ENCODE data around the gene OTOF.

OTOF gene

DNA sequence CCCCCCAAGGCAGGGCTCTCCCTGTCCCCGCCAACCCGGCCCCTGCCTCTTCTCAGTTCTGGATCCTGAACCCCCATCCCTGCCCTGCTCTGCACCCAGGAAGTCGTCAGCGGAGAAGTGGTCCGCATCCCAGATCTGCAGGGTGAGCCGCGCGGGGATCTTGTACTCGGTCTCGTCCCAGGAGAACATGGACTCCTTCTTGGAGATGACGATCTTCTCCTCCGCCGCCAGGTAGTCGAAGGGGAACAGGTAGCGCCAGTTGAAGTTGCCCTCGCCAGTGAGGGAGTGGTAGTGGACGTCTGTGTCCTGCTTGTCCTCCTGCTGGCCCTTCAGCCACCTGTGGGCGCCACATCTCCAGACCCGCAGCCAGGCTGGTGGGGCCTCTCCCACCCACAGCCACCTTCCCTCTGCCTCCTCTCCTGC is 16.3 kb downstream of the OTOF start:
- no peak overlapping the region for H3K4me2 ChIP-seq (ENCODE audit: low read length)
- H4K20me1 ChIP-seq (ENCODE audit: insufficient read depth, low read length): no peaks in the 10 kb centered on the region
- TF ChIP-seq, protein P1, sequence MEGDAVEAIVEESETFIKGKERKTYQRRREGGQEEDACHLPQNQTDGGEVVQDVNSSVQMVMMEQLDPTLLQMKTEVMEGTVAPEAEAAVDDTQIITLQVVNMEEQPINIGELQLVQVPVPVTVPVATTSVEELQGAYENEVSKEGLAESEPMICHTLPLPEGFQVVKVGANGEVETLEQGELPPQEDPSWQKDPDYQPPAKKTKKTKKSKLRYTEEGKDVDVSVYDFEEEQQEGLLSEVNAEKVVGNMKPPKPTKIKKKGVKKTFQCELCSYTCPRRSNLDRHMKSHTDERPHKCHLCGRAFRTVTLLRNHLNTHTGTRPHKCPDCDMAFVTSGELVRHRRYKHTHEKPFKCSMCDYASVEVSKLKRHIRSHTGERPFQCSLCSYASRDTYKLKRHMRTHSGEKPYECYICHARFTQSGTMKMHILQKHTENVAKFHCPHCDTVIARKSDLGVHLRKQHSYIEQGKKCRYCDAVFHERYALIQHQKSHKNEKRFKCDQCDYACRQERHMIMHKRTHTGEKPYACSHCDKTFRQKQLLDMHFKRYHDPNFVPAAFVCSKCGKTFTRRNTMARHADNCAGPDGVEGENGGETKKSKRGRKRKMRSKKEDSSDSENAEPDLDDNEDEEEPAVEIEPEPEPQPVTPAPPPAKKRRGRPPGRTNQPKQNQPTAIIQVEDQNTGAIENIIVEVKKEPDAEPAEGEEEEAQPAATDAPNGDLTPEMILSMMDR (IDR thresholded peaks at IDR 0.05; ENCODE audit: low read depth, low read length): no peak
- TF ChIP-seq EZH2phosphoT487 (IDR thresholded peaks at IDR 0.05; ENCODE audit: low read depth): no peak
- H3K9me3 ChIP-seq (ENCODE audit: insufficient read depth, low read length): no peaks in the 10 kb centered on the region
- H2AFZ ChIP-seq (ENCODE audit: low read depth, low read length): no peak overlapping the region
- no peak overlapping the region for H3K9ac ChIP-seq (ENCODE audit: low read length)
- no peaks in the 10 kb centered on the region for H3K79me2 ChIP-seq (ENCODE audit: low read length)
- no peaks in the 10 kb centered on the region for H3K36me3 ChIP-seq (replicated peaks; ENCODE audit: low read depth, low read length)
- no peak overlapping the region for H3K27ac ChIP-seq (ENCODE audit: low read length)
- no peak overlapping the region for H3K4me3 ChIP-seq (ENCODE audit: low read length)
- H3K4me1 ChIP-seq (ENCODE audit: low read length): 0 out of 2 replicates have a peak, but pooled peaks cover 3% of the 10 kb centered on the region
- H3K27me3 ChIP-seq (ENCODE audit: low read depth, low read length): no peaks in the 10 kb centered on the region

DNA sequence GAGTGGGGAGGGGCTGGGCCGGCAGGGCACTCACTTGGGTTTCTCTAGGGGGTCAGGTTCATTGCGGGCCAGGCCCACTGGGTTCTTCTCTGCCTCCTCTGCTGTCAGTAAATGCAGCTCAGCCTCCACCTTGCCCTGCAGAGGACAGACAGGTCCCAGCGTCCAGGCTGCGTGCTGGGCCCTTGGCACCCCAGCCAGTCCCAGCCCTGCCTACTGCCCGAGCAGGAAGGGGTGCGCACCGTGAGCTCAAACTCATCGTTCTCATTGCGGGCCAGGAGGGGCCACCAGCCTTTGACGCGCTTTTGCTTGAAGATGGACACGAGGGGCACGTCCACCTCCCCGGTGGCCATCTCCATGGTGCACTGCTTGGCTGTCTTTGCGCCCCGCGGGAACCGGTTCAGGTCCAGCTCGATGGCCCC is 17.3 kb downstream of the OTOF start:
- Histone ChIP-seq H3K4me1 (ENCODE audit: low read length) (0 out of 2 replicates have a peak, but pooled peaks cover 3% of the 10 kb centered on the region), H3K4me2 (ENCODE audit: low read length) (no peak overlapping the region), H4K20me1 (ENCODE audit: insufficient read depth, low read length) (no peaks in the 10 kb centered on the region), H3K4me3 (ENCODE audit: low read length) (no peak overlapping the region), H3K79me2 (ENCODE audit: low read length) (no peaks in the 10 kb centered on the region), H3K27ac (ENCODE audit: low read length) (no peak overlapping the region), H3K27me3 (ENCODE audit: low read depth, low read length) (no peaks in the 10 kb centered on the region), H3K36me3 (replicated peaks; ENCODE audit: low read depth, low read length) (no peaks in the 10 kb centered on the region), H3K9me3 (ENCODE audit: insufficient read depth, low read length) (no peaks in the 10 kb centered on the region), H2AFZ (ENCODE audit: low read depth, low read length) (no peak overlapping the region), H3K9ac (ENCODE audit: low read length) (no peak overlapping the region)
- no peak for TF ChIP-seq EZH2phosphoT487 (IDR thresholded peaks at IDR 0.05; ENCODE audit: low read depth)
- TF ChIP-seq, protein P1 (IDR thresholded peaks at IDR 0.05; ENCODE audit: low read depth, low read length): no peak

DNA sequence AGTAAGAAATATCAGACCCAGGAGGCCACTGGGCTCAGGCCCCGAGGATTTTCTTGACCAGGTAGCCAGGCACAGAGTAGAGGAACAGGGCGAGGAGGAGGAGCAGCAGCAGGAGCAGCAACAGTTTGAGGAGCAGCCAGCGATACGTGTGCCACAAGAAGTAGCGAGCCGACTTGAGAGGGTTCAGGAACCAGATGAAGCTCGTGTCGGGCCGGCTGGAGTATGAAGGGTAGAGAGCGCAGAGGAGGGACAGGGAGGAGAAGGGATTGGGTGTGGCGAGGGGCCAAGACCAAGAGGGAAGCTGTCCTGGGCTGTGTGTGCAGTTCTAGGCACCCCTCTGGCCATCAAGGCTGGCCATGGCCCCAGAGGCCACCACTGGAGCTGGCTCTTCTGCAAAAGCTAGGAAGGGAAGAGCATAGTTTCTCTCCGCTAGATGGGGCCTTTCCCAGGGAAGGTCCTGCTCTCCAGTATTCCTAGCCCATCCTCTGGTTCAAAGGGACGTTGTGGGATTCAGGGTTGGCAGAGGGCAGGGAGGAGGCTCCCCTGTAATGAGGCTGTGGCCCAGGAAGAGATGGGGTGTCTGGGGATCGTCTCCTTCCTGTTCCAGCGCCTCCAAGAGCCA is 17.8 kb downstream of the OTOF start:
- H3K4me3 ChIP-seq (ENCODE audit: low read length): no peak overlapping the region
- H3K4me1 ChIP-seq (ENCODE audit: low read length): 0 out of 2 replicates have a peak, but pooled peaks cover 3% of the 10 kb centered on the region
- no peak for TF ChIP-seq EZH2phosphoT487 (IDR thresholded peaks at IDR 0.05; ENCODE audit: low read depth)
- TF ChIP-seq, protein P1 (IDR thresholded peaks at IDR 0.05; ENCODE audit: low read depth, low read length): no peak
- no peak overlapping the region for H2AFZ ChIP-seq (ENCODE audit: low read depth, low read length)
- H3K36me3 ChIP-seq (replicated peaks; ENCODE audit: low read depth, low read length): no peaks in the 10 kb centered on the region
- H3K27ac ChIP-seq (ENCODE audit: low read length): no peak overlapping the region
- no peaks in the 10 kb centered on the region for H3K27me3 ChIP-seq (ENCODE audit: low read depth, low read length)
- no peaks in the 10 kb centered on the region for H3K79me2 ChIP-seq (ENCODE audit: low read length)
- no peaks in the 10 kb centered on the region for H3K9me3 ChIP-seq (ENCODE audit: insufficient read depth, low read length)
- no peaks in the 10 kb centered on the region for H4K20me1 ChIP-seq (ENCODE audit: insufficient read depth, low read length)
- H3K4me2 ChIP-seq (ENCODE audit: low read length): no peak overlapping the region
- H3K9ac ChIP-seq (ENCODE audit: low read length): no peak overlapping the region

DNA sequence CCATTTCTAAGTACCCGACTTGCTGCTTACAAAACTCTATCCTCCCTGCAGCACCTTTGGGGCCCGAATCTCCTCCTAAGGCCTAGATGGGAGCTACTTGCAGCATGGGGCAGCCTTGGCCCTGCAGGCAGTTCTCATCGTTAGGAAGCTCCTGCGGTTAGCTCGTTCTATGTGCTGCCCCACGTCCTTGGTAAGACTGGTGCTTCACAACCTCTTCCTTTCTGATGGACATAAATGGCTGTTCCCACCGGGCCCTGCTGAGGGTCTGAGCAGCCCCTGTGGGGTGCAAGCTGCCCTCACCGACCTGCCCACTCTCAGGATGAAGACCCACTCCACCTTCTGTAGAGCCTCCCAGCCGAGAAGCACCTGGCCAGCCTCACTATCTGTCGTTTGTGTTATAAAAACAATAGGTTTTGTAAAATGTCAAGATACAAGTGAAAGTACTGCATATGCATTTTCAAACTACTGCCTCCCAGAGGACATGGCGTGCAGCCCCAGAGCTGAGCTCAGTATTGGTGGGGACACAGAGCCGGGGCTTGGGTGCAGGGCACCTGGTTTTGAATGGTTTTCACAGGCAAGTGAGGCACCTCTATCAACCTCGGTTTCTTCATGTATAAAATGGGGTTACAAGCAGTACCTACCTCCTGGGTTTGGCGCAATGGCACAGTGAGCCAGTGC is 19.4 kb downstream of the OTOF start:
- Histone ChIP-seq H3K4me3 (ENCODE audit: low read length) (no peak overlapping the region), H3K9me3 (ENCODE audit: insufficient read depth, low read length) (no peaks in the 10 kb centered on the region), H2AFZ (ENCODE audit: low read depth, low read length) (no peak overlapping the region), H3K4me1 (ENCODE audit: low read length) (0 out of 2 replicates have a peak, but pooled peaks cover 3% of the 10 kb centered on the region), H3K36me3 (replicated peaks; ENCODE audit: low read depth, low read length) (no peaks in the 10 kb centered on the region), H3K9ac (ENCODE audit: low read length) (no peak overlapping the region), H3K27me3 (ENCODE audit: low read depth, low read length) (no peaks in the 10 kb centered on the region), H3K4me2 (ENCODE audit: low read length) (no peak overlapping the region), H3K27ac (ENCODE audit: low read length) (no peak overlapping the region), H4K20me1 (ENCODE audit: insufficient read depth, low read length) (no peaks in the 10 kb centered on the region), H3K79me2 (ENCODE audit: low read length) (no peaks in the 10 kb centered on the region)
- no peak for TF ChIP-seq EZH2phosphoT487 (IDR thresholded peaks at IDR 0.05; ENCODE audit: low read depth)
- TF ChIP-seq, protein P1 (IDR thresholded peaks at IDR 0.05; ENCODE audit: low read depth, low read length): 0 out of 2 replicates have a peak, but pooled peaks have one; percentile 9
